GM19467 (cell line): Measurements from ENCODE around the gene TRAF2.

Experiments used
- ATAC-seq: cut with Tn5 transposase; IDR thresholded peaks from one replicate; pipeline ENCODE4 v1.9.1; 2021; ENCODE audit warnings: mild to moderate bottlenecking, moderate library complexity; ENCODE audit not compliant: unreplicated experiment

TRAF2 gene

GRCh38 chr9:136958473-136958872, 72.2 kb downstream of the TRAF2 start:
- ATAC-seq = no peak

- no peak for ATAC-seq
Measured at GRCh38 chr9:136958898-136959850, 72.9 kb downstream of the TRAF2 start.

DNA sequence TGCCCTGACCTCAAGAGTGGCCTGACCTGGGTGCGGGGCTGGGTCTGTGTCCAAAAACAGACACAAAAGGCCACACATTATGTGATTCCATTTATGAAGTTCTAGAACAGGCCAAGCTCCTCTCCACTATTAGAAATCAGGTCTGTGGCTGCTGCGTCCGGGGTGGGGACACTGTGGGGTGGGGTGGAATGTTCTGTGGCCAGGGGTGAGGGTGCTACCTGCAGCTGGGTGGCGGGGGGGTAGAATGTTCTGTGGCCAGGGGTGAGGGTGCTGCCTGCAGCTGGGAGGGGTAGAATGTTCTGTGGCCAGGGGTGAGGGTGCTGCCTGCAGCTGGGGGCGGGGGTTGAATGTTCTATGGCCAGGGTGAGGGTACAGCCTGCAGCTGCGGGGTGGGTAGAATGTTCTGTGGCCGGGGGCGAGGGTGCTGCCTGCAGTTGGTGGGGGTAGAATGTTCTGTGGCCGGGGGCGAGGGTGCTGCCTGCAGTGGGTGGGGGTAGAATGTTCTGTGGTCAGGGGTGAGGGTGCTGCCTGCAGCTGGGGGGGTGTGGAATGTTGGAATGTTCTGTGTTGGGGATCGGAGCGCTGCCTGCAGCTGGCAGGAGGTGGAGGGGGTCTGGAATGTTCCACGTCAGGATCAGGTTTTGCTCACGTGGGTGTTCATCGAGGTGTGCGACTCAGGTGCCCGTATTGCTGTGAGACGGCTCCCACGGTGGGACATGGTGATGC, 74.1 kb downstream of the TRAF2 start:
- no peak for ATAC-seq

- ATAC-seq = no peak
Measured at GRCh38 chr9:136960938-136961275, 74.6 kb downstream of the TRAF2 start.

DNA sequence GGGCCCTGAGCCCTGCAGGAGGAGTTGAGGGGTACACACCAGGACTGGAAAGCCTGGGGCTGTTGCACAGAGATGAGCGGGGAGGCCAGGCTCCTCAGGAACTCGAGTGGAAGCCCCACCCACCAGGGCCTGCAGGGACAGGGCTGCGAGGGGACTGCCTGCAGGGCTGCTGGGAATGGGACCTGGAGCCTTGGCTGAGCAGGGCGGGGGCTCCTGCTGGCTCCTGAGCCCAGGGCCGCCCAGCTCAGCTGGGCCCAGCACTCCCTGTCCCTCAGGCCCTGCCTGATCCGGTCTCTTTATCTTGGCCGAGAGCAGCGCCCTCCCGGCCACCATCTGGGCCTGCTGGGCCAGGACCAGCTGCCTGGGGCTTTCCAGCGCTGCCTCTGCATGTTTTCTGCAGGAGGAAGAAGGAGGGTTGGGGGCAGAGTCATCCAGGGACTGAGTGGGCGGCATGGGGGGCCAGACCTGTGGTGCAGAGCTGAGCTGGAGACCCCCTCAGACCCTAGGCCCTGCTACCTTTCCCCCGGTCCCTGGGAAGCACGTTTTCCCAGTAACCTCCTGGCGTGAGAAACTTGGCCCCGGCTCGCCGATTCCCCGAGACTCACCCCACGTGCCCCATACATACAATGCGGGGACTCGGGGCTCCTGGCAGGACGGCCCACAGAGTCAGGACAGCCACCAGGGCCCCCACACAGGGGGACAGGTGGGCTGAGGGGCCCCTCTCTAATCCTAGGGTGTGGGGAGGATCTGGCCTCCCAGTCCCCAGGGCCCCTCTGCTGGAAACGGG, 75.2 kb downstream of the TRAF2 start:
- no peak for ATAC-seq

GRCh38 chr9:136962163-136962562, 75.8 kb downstream of the TRAF2 start:
- ATAC-seq = no peak

DNA sequence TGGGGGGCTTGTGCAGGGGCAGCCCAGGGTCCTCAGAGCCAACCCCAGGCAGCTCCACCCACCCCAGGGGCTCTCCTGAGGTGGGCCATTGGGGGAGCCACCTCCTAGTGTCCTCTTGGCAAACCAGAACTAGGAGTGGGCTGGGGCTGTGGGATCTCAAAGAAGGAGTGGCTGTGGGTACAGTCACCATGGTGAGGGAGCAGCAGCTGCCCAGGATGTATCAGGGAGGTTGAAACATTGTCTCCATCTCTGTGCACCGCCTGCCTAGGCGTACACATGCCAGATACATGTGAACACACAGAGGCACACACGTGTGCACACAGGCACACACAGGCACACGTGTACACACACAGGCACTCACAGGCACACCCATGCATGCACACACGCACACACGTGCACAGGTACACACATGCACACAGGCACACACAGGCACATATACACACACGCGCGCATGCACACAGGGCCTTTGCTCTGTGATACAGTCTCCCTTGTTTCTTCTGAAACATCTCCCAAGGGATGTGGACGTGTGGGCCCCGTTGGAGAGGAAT, 76.5 kb downstream of the TRAF2 start:
- ATAC-seq = no peak

- no peak for ATAC-seq
Measured at GRCh38 chr9:136963341-136963740, 77.0 kb downstream of the TRAF2 start.

- ATAC-seq = no peak
Measured at GRCh38 chr9:136963751-136964150, 77.4 kb downstream of the TRAF2 start.

GRCh38 chr9:136964171-136964689, 77.9 kb downstream of the TRAF2 start:
- no peak for ATAC-seq

DNA sequence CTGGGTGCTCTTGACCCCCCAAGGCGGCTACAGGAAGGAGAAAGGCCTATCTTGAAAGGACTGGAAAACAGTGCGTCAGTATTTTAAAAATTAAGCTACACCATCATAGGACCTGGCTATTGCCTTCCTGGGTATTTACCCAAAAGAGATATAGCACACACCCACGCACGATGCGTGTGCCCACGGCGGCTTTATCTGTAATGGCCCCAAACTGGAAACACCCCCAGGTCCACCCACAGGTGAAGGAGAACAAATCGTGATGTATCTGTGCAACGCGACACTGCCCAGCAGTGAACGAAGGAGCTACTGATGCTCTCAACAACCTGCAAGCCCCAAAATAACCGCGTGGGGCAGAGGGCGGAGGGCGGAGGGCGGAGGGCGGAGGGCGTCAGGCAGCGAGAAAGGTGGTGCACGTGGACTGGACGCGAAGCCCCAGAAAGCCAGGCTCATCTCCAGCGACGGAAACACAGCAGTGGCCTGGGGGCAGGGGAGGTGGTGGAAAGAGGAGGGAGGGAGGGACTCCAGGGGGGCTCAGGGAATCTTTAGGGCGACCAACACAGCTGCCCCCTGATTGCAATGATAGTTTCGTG, 78.6 kb downstream of the TRAF2 start:
- ATAC-seq = no peak

DNA sequence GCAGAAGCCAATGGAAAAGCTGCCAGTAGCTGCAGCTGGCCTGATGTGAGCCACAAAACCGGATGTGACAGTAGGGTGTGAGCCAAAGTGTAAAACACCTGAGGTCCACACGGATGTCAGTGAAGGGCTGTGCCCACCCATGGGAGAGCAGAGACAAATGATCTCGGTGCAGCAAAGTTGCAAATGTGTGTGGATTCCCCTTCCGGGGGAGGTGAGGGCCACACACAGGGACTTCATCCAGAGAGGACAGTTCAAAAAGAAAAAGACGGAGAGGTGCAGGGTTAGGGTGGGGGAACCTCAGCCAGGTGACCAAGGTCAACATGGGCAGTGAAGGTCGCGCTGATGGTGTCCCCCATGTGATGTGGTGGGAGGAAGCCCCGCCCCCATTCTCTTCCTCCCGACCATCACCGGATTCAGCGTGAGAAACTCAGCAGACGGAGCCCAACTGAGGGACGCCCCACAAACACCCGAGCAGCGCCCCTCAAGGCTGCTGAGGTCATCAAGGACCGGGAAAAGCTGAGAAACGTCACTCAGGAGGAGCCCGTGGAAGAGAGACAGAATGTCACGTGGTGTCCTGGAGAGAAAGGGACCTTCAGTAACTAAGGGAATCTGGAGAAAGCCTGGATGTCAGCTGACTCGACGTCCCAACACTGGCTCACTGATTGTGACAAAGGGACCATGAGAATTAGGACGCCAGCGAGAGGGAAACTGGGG, 79.6 kb downstream of the TRAF2 start:
- no peak for ATAC-seq

GRCh38 chr9:136968333-136969127, 82.2 kb downstream of the TRAF2 start:
- no peak for ATAC-seq

- no peak for ATAC-seq
Measured at GRCh38 chr9:136969150-136969549, 82.8 kb downstream of the TRAF2 start.

DNA sequence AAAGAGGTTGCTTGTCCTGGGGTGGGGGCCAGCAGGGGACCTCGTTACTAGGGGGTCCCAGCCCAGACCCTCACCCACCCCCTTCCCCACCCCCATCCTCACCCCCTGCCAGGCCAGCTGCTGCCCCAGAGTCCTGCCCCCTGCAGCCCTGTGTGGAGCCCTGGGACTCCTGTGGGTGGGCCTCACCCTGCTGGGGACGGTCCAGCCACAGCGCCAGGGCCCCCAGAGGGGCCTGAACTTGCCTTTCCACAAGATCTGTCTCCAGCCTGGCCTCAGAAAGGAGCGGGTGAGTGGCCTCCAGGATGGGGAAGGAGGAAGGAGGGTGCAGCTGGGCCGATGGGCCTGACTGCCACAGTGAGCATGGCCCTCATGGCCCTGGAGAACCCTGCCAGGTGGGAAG, 83.5 kb downstream of the TRAF2 start:
- ATAC-seq = no peak

- ATAC-seq = no peak
Measured at GRCh38 chr9:136970361-136970760, 84.0 kb downstream of the TRAF2 start.

GRCh38 chr9:136971746-136972145, 85.4 kb downstream of the TRAF2 start:
- no peak for ATAC-seq

DNA sequence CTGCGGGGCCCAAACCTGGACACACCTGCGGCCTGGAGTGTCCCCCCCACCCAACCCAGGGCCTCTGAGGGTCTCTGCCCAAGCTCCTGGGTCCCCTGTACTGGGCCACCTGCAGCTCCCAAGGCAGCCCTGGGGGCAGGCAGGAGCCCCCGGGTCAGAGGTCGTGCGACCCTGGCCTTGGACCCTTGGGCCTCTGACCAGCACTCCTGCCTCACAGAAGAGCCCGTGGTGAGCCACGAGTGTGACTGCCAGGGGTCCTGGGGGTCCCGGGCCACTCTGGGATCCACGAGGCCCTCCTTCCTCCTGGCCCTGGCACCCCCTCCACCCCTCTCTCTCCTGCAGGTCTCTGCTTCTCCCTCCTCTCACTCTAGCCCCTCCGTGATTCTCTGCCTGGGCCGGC, 86.0 kb downstream of the TRAF2 start:
- ATAC-seq = no peak

DNA sequence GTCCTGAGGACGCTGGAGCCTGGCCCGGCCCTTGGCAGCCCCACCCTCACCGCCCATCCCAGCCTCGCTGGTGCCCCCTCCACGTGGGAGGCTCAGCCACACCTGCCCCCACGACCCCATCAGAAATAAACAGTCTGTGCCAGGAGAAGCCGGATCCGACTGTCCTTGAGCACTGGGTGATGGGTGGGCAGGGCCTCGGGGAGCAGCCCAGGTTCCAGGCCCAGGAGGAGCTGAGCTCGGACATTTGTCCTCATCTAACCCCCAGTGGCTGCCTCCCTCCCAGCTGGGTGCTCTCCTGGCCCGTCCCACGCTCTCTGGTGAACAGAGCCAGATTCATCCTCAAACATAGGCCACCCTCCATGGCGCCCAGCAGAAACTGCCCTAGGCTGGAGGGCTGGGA, 86.4 kb downstream of the TRAF2 start:
- no peak for ATAC-seq
